HCT116 (cell line): ENCODE data around the gene SERPIND1. TPM values are rescaled to one million over a fixed set of nuclear protein-coding genes. Genes with fewer than 3 reads are reported as not detected.

Experiments
- ATAC-seq: fragments of 200-7000 bp; cut with Tn5 transposase; 2 replicates; pipeline ENCODE4 v1.9.1; 2020; ENCODE audit warnings: mild to moderate bottlenecking, moderate library complexity
- BruUV-seq: library from RNA; stranded (reverse); fragments of 400-500 nt; replicated peaks from 2 replicates; lab custom pipeline; 2021; lab: Mats Ljungman, UMichigan
- CTCF ChIA-PET: fragments of 300-600 bp; sonication (Branson Sonifier 250); formaldehyde crosslinking; loops from one replicate; lab custom pipeline; 2021; ENCODE audit warnings: antibody characterized with exemption; lab: Charles Lee
- POLR2A ChIA-PET: fragments of 300-600, 350-600 bp; sonication (Branson Sonifier 250); formaldehyde crosslinking; loops from one replicate; lab custom pipeline; 2021; ENCODE audit warnings: antibody characterized with exemption; lab: Charles Lee
- RAD21 ChIA-PET, 2 experiments: fragments of 300-600 bp; sonication (Branson Sonifier 250); formaldehyde crosslinking; loops; one replicate each; lab custom pipeline; 2023; ENCODE audit warnings: low total read pairs in 2 of 2; ENCODE audit not compliant: uncharacterized antibody in 2 of 2, unreplicated experiment in 2 of 2, low non-redundant PET in 1 of 2; lab: Charles Lee
- DNase-seq: peaks from one replicate; pipeline ENCODE4 v3.0.0-alpha.2; 2010; ENCODE audit warnings: low read depth, low spot score
- H2AFZ ChIP-seq: fragments of 200-600 bp; shearing (Covaris generic), sonication (generic); 2 replicates; pipeline ENCODE4 v1.6.1; 2017; ENCODE audit warnings: low read depth, mixed run types, mixed read lengths, antibody characterized with exemption, low read length; ENCODE audit not compliant: poor library complexity, severe bottlenecking
- H3K27ac ChIP-seq: 2 replicates; pipeline ENCODE4 v1.5.1; 2012; ENCODE audit warnings: low read depth, low read length
- H3K27me3 ChIP-seq: fragments of 200-600 bp; sonication (generic); 2 replicates; pipeline ENCODE4 v1.6.1; 2016; ENCODE audit warnings: mixed run types, low read length, mixed read lengths; ENCODE audit not compliant: insufficient read depth
- H3K36me3 ChIP-seq, 2 experiments: fragments of 200-500 bp in 1 of 2; fragments of 200-600 bp in 1 of 2; sonication (Bioruptor generic) in 1 of 2; sonication (generic) in 1 of 2; 2 replicates each; pipeline versions ENCODE4 v1.5.1 to v1.6.1; 2014 to 2016; ENCODE audit warnings: low read length in 2 of 2, inconsistent platforms in 1 of 2, mixed read lengths in 1 of 2, mixed run types in 1 of 2; ENCODE audit not compliant: insufficient read depth in 2 of 2, control insufficient read depth in 1 of 2
- H3K4me1 ChIP-seq, 2 experiments: fragments of 200-600 bp in 1 of 2; sonication (generic) in 1 of 2; 2 replicates each; pipeline versions ENCODE4 v1.5.1 to v1.6.1; 2012 to 2017; ENCODE audit warnings: low read length in 2 of 2, inconsistent platforms in 1 of 2, mild to moderate bottlenecking in 1 of 2, mixed read lengths in 1 of 2, mixed run types in 1 of 2, moderate library complexity in 1 of 2; ENCODE audit not compliant: insufficient read depth in 2 of 2, control insufficient read depth in 1 of 2
- H3K4me2 ChIP-seq: fragments of 200-600 bp; sonication (generic); 2 replicates; pipeline ENCODE4 v1.6.1; 2017; ENCODE audit warnings: mixed run types, low read length, mixed read lengths
- H3K4me3 ChIP-seq, 2 experiments: fragments of 200-600 bp in 1 of 2; sonication (generic) in 1 of 2; replicated peaks in 1 of 2; 2 replicates each; pipeline ENCODE4 v1.5.1; 2011 to 2016; ENCODE audit warnings: low read length in 2 of 2, control low read depth in 1 of 2, low read depth in 1 of 2, mild to moderate bottlenecking in 1 of 2, mixed read lengths in 1 of 2, mixed run types in 1 of 2
- H3K79me2 ChIP-seq: fragments of 200-600 bp; sonication (generic); 2 replicates; pipeline ENCODE4 v1.6.1; 2017; ENCODE audit warnings: mild to moderate bottlenecking, mixed run types, low read length, moderate library complexity, mixed read lengths; ENCODE audit not compliant: insufficient read depth
- H3K9ac ChIP-seq: fragments of 200-600 bp; sonication (generic); 2 replicates; pipeline ENCODE4 v1.6.1; 2016; ENCODE audit warnings: low read length, mixed read lengths
- H3K9me2 ChIP-seq: fragments of 200-600 bp; sonication (generic), shearing (Covaris generic); 2 replicates; pipeline ENCODE4 v1.6.1; 2017; ENCODE audit warnings: mixed run types, mild to moderate bottlenecking, moderate library complexity; ENCODE audit not compliant: insufficient read depth
- H3K9me3 ChIP-seq, 2 experiments: fragments of 200-500 bp in 1 of 2; fragments of 200-600 bp in 1 of 2; sonication (Bioruptor generic) in 1 of 2; sonication (generic) in 1 of 2; 2 replicates each; pipeline ENCODE4 v1.6.1; 2014 to 2017; ENCODE audit warnings: low read length in 2 of 2, mixed read lengths in 2 of 2, inconsistent platforms in 1 of 2, low read depth in 1 of 2, mild to moderate bottlenecking in 1 of 2, mixed run types in 1 of 2, moderate library complexity in 1 of 2; ENCODE audit not compliant: control insufficient read depth in 1 of 2, insufficient read depth in 1 of 2
- H4K20me1 ChIP-seq: fragments of 200-600 bp; sonication (generic), shearing (Covaris generic); 2 replicates; pipeline ENCODE4 v1.6.1; 2017; ENCODE audit warnings: mixed run types, mild to moderate bottlenecking, moderate library complexity; ENCODE audit not compliant: insufficient read depth
- ATF3 ChIP-seq: IDR thresholded peaks from 2 replicates; pipeline ENCODE4 v1.6.1; 2012
- CBX3 ChIP-seq: IDR thresholded peaks from 2 replicates; pipeline ENCODE4 v1.6.1; 2012; ENCODE audit warnings: low read depth
- CTCF ChIP-seq, 3 experiments: fragments of 200-600 bp in 1 of 3; sonication (generic) in 1 of 3; IDR thresholded peaks in 2 of 3; conservative IDR thresholded peaks in 1 of 3; 2 replicates each; pipeline ENCODE4 v1.5.1; 2012 to 2017; ENCODE audit warnings: low read depth in 2 of 3, low read length in 2 of 3, antibody characterized with exemption in 1 of 3, borderline replicate concordance in 1 of 3, control low read depth in 1 of 3, mild to moderate bottlenecking in 1 of 3, mixed read lengths in 1 of 3, mixed run types in 1 of 3, moderate library complexity in 1 of 3; ENCODE audit not compliant: insufficient read depth in 1 of 3
- EGR1 ChIP-seq: IDR thresholded peaks from 2 replicates; pipeline ENCODE4 v1.6.1; 2012; ENCODE audit warnings: low read depth
- ELF1 ChIP-seq: IDR thresholded peaks from 2 replicates; pipeline ENCODE4 v1.6.1; 2012; ENCODE audit warnings: low read depth, borderline replicate concordance
- FOSL1 ChIP-seq: IDR thresholded peaks from 2 replicates; pipeline ENCODE4 v1.6.1; 2012; ENCODE audit warnings: low read depth
- JUND ChIP-seq: IDR thresholded peaks from 2 replicates; pipeline ENCODE4 v1.6.1; 2012
- POLR2A ChIP-seq: IDR thresholded peaks from 2 replicates; pipeline ENCODE4 v1.7.0; 2011; ENCODE audit warnings: borderline replicate concordance; ENCODE audit not compliant: insufficient read depth, insufficient read length; ENCODE audit errors: extremely low read depth
- REST ChIP-seq: IDR thresholded peaks from 2 replicates; pipeline ENCODE4 v1.6.1; 2012; ENCODE audit warnings: low read depth
- SIN3A ChIP-seq: IDR thresholded peaks from 2 replicates; pipeline ENCODE4 v1.6.1; 2012; ENCODE audit warnings: low read depth
- SRF ChIP-seq: IDR thresholded peaks from 2 replicates; pipeline ENCODE4 v1.6.1; 2012; ENCODE audit warnings: low read depth
- YY1 ChIP-seq: IDR thresholded peaks from 2 replicates; pipeline ENCODE4 v1.6.1; 2011; ENCODE audit warnings: low read length, low read depth, moderate library complexity, mild to moderate bottlenecking; ENCODE audit not compliant: insufficient replicate concordance; ENCODE audit errors: extremely low read depth
- ZBTB33 ChIP-seq: IDR thresholded peaks from 2 replicates; pipeline ENCODE4 v1.6.1; 2011; ENCODE audit warnings: mild to moderate bottlenecking, low read length, moderate library complexity; ENCODE audit not compliant: insufficient replicate concordance; ENCODE audit errors: extremely low read depth
- ZFX ChIP-seq: fragments of 450-650 bp; IDR thresholded peaks from 2 replicates; pipeline ENCODE4 v1.6.1; 2017
- ZNF274 ChIP-seq: fragments of 200-500 bp; sonication (Bioruptor generic); IDR thresholded peaks from 2 replicates; pipeline ENCODE4 v1.6.1; 2014; ENCODE audit warnings: mild to moderate bottlenecking, low read depth, low read length, inconsistent platforms
- intact Hi-C: fragments of 100-400 bp; cut with micrococcal nuclease; formaldehyde crosslinking; loops from 2 replicates; pipeline ENCODE4 v1.10.0; 2022
- total RNA-seq: library from RNA; stranded (reverse); gene quantifications from one replicate; pipeline ENCODE4 v1.2.1, GENCODE V29; 2021; ENCODE audit not compliant: unreplicated experiment

The SERPIND1 gene
- total RNA-seq, 1 experiment from 2014 or later, result 0.25 TPM

- Histone ChIP-seq H3K4me1 (no peaks in the 10 kb centered on the region), H3K27me3 (no peaks in the 10 kb centered on the region), H3K9ac (no peak overlapping the region), H3K79me2 (no peaks in the 10 kb centered on the region), H3K36me3 (peaks cover 0 to 3% of the 10 kb centered on the region in 2 experiments; a peak in 2 of 4 replicates), H3K4me3 (no peak overlapping the region), H3K9me2 (no peaks in the 10 kb centered on the region), H4K20me1 (no peaks in the 10 kb centered on the region), H3K4me2 (no peak overlapping the region), H3K9me3 (no peaks in the 10 kb centered on the region), H2AFZ (no peak overlapping the region), H3K27ac (no peak overlapping the region)
- POLR2A ChIA-PET, result no interaction called here
- no TSS peak for BruUV-seq
- RAD21 ChIA-PET, result interaction anchor here in 1 of 2 experiments (0.6 kb wide), 1 partner anchor 1086 kb away, joined by 3 read pairs; no protein-coding TSS in a partner anchor
- CTCF ChIA-PET, result interaction anchor here (0.7 kb wide), 1 partner anchor 215 kb away, joined by 3 read pairs; no protein-coding TSS in a partner anchor
- no peak for TF ChIP-seq JUND
- TF ChIP-seq ZNF274, result no peak
- no peak for TF ChIP-seq CBX3
- TF ChIP-seq FOSL1, result no peak
- TF ChIP-seq ELF1, result no peak
- no peak for TF ChIP-seq POLR2A
- TF ChIP-seq SRF, result no peak
- no peak for TF ChIP-seq SIN3A
- no peak for TF ChIP-seq YY1
- TF ChIP-seq ZBTB33, result no peak
- TF ChIP-seq CTCF (IDR thresholded peaks at IDR 0.05 in 2 of 3, conservative IDR thresholded peaks at IDR 0.05 in 1 of 3; ENCODE audit: borderline replicate concordance in 1 of 3, insufficient read depth in 1 of 3, low read depth in 2 of 3, low read length in 2 of 3), result no peak
- TF ChIP-seq ZFX, result no peak
- no peak for TF ChIP-seq REST
- no peak for TF ChIP-seq EGR1
- no peak for TF ChIP-seq ATF3
- ATAC-seq (no peak), DNase-seq (no peak)
- intact Hi-C loops, result no loop called here
Observed at GRCh38 chr22:20786048-20786447, 12.1 kb downstream of the SERPIND1 start.
